ENCODE measurements around the gene PDIA5. TPM values are rescaled to one million over a fixed set of nuclear protein-coding genes. Genes with fewer than 3 reads are reported as not detected.

The PDIA5 gene
- total RNA-seq, 2 experiments from 2014 or later: 8.1 to 11.7 TPM

DNA sequence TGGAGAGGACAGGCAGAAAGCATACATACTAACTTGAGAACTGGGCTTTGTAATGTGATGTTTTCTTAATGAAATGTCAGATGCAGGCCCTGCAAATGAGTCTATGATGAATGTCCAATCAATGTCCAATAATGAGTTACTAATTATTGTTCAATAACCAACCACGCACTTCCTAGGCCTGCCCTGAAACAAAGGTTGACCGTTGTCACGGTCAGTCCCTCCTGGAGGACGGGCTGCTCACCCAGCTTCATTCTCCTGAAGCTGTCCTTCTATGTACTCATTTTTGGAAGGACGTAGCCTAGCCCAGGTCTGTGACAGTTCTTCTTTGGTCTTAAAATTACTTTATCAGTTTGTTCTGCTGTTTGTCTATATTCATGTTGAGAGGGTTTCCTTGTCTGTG, 8.3 kb upstream of the PDIA5 start:
- Histone ChIP-seq H3K9me3 (ENCODE audit: low read length) (no peaks in the 10 kb centered on the region), H4K20me1 (ENCODE audit: insufficient read depth, low read length) (no peaks in the 10 kb centered on the region; the same call in 1 of the 2 replicates), H3K9me2 (ENCODE audit: insufficient read depth, low read length) (no peaks in the 10 kb centered on the region), H3K4me1 (ENCODE audit: insufficient read depth, low read length, poor library complexity, severe bottlenecking) (no peaks in the 10 kb centered on the region), H3K4me2 (ENCODE audit: low read length) (no peak overlapping the region), H2AFZ (ENCODE audit: low read length) (no peak overlapping the region), H3K27ac (ENCODE audit: low read depth, low read length, poor library complexity, severe bottlenecking) (no peak overlapping the region), H3K36me3 (ENCODE audit: insufficient read depth, low read length) (no peaks in the 10 kb centered on the region), H3K79me2 (ENCODE audit: insufficient read depth, low read depth, low read length) (no peaks in the 10 kb centered on the region), H3K4me3 (ENCODE audit: low read depth, low read length, poor library complexity, severe bottlenecking) (no peak overlapping the region)
- ChIA-PET POLR2A (no interaction called here), CTCF (ENCODE audit: unreplicated experiment) (no interaction called here)
- no peak for DNase-seq (ENCODE audit: low spot score)
- intact Hi-C loops (cut with micrococcal nuclease; ENCODE audit: unreplicated experiment): no loop called here
- BruUV-seq (replicated peaks): no TSS peak
- no peak for TF ChIP-seq EZH2phosphoT487 (IDR thresholded peaks at IDR 0.05; ENCODE audit: borderline replicate concordance, low read depth, low read length)
- TF ChIP-seq, protein P1, sequence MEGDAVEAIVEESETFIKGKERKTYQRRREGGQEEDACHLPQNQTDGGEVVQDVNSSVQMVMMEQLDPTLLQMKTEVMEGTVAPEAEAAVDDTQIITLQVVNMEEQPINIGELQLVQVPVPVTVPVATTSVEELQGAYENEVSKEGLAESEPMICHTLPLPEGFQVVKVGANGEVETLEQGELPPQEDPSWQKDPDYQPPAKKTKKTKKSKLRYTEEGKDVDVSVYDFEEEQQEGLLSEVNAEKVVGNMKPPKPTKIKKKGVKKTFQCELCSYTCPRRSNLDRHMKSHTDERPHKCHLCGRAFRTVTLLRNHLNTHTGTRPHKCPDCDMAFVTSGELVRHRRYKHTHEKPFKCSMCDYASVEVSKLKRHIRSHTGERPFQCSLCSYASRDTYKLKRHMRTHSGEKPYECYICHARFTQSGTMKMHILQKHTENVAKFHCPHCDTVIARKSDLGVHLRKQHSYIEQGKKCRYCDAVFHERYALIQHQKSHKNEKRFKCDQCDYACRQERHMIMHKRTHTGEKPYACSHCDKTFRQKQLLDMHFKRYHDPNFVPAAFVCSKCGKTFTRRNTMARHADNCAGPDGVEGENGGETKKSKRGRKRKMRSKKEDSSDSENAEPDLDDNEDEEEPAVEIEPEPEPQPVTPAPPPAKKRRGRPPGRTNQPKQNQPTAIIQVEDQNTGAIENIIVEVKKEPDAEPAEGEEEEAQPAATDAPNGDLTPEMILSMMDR (conservative IDR thresholded peaks at IDR 0.05; ENCODE audit: low read length): no peak

DNA sequence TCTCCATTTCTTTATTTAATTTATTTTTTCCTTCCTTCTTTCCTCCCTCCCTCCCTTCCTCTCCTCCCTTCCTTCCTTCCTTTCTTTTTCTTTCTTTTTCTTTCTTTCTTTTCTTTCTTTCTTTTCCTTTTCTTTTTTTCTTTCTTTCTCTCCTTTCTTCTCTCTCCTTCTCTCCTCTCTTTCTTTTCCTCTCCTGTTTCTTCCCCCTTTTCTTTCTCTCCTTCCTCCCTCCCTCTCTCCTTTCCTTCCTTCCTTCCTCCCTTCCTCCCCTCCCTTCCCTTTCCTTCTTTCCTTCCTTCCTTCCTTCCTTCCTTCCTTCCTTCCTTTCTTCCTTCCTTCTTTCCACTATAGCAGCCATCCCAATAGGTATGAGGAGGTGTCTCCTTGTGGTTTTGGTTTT, 6.8 kb upstream of the PDIA5 start:
- ChIA-PET CTCF (ENCODE audit: unreplicated experiment) (no interaction called here), POLR2A (no interaction called here)
- no peaks in the 10 kb centered on the region for H3K9me3 ChIP-seq (ENCODE audit: low read length)
- H3K4me1 ChIP-seq (ENCODE audit: insufficient read depth, low read length, poor library complexity, severe bottlenecking): no peaks in the 10 kb centered on the region
- H4K20me1 ChIP-seq (ENCODE audit: insufficient read depth, low read length): no peaks in the 10 kb centered on the region; the same call in 1 of the 2 replicates
- intact Hi-C loops (cut with micrococcal nuclease; ENCODE audit: unreplicated experiment): no loop called here
- TF ChIP-seq, protein P1 (conservative IDR thresholded peaks at IDR 0.05; ENCODE audit: low read length): no peak
- no peak for TF ChIP-seq EZH2phosphoT487 (IDR thresholded peaks at IDR 0.05; ENCODE audit: borderline replicate concordance, low read depth, low read length)
- H3K4me3 ChIP-seq (ENCODE audit: low read depth, low read length, poor library complexity, severe bottlenecking): no peak overlapping the region
- no peak overlapping the region for H2AFZ ChIP-seq (ENCODE audit: low read length)
- BruUV-seq (replicated peaks): no TSS peak
- no peaks in the 10 kb centered on the region for H3K36me3 ChIP-seq (ENCODE audit: insufficient read depth, low read length)
- DNase-seq (ENCODE audit: low spot score): no peak
- H3K27ac ChIP-seq (ENCODE audit: low read depth, low read length, poor library complexity, severe bottlenecking): no peak overlapping the region
- H3K4me2 ChIP-seq (ENCODE audit: low read length): no peak overlapping the region
- no peaks in the 10 kb centered on the region for H3K9me2 ChIP-seq (ENCODE audit: insufficient read depth, low read length)
- H3K79me2 ChIP-seq (ENCODE audit: insufficient read depth, low read depth, low read length): no peaks in the 10 kb centered on the region

DNA sequence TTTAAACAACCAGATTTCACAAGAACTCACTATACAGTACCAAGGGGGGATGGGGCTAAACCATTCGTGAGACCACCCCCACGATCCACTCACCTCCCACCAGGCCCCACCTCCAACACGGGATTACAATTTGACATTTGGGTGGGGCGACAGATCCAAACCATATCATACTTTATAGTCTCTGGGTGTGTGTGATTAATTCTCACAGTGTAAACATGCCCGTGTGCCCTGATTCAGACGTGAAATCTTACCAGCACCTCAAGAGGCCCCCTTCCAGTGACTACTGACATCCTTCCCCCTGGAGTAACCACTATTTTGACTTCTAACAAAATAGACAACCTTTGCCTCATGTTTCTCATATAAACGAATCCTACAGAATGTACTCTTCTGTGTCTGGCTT, 5.0 kb upstream of the PDIA5 start:
- H3K4me1 ChIP-seq (ENCODE audit: insufficient read depth, low read length, poor library complexity, severe bottlenecking): peaks cover 3% of the 10 kb centered on the region
- intact Hi-C loops (cut with micrococcal nuclease; ENCODE audit: unreplicated experiment): no loop called here
- ChIA-PET POLR2A (interaction anchor here (0.6 kb wide), 1 partner anchor 303 kb away, joined by 3 read pairs; no protein-coding TSS in a partner anchor), CTCF (ENCODE audit: unreplicated experiment) (no interaction called here)
- H3K79me2 ChIP-seq (ENCODE audit: insufficient read depth, low read depth, low read length): no peaks in the 10 kb centered on the region
- H3K36me3 ChIP-seq (ENCODE audit: insufficient read depth, low read length): no peaks in the 10 kb centered on the region
- H3K4me3 ChIP-seq (ENCODE audit: low read depth, low read length, poor library complexity, severe bottlenecking): no peak overlapping the region
- H3K4me2 ChIP-seq (ENCODE audit: low read length): no peak overlapping the region
- no TSS peak for BruUV-seq (replicated peaks)
- no peak for TF ChIP-seq EZH2phosphoT487 (IDR thresholded peaks at IDR 0.05; ENCODE audit: borderline replicate concordance, low read depth, low read length)
- TF ChIP-seq, protein P1 (conservative IDR thresholded peaks at IDR 0.05; ENCODE audit: low read length): no peak
- no peak overlapping the region for H2AFZ ChIP-seq (ENCODE audit: low read length)
- H3K27ac ChIP-seq (ENCODE audit: low read depth, low read length, poor library complexity, severe bottlenecking): no peak overlapping the region
- H4K20me1 ChIP-seq (ENCODE audit: insufficient read depth, low read length): no peaks in the 10 kb centered on the region; the same call in 1 of the 2 replicates
- H3K9me2 ChIP-seq (ENCODE audit: insufficient read depth, low read length): no peaks in the 10 kb centered on the region
- H3K9me3 ChIP-seq (ENCODE audit: low read length): no peaks in the 10 kb centered on the region
- no peak for DNase-seq (ENCODE audit: low spot score)
